Calu3 (cell line): ENCODE data around the gene RARS2. TPM values are rescaled to one million over a fixed set of nuclear protein-coding genes. Genes with fewer than 3 reads are reported as not detected.
"Not testable (repeated sequence)": the region's sequence is repeated elsewhere in the genome, so short reads cannot be mapped to it uniquely, and the experiment has no call there.

Experiments used
- BruUV-seq: library from RNA; stranded (reverse); fragments of 400-500 nt; replicated peaks from 2 replicates; lab custom pipeline; 2021; lab: Mats Ljungman, UMichigan
- CTCF ChIA-PET: fragments of 300-600 bp; sonication (Branson Sonifier 250); formaldehyde crosslinking; loops from one replicate; lab custom pipeline; 2022; ENCODE audit warnings: antibody characterized with exemption; lab: Charles Lee
- DNase-seq: peaks from one replicate; pipeline ENCODE4 v3.0.0; 2022
- H3K27ac Mint-ChIP-seq: one replicate; pipeline ENCODE4 v1.8.0; 2022; ENCODE audit warnings: mixed read lengths; ENCODE audit not compliant: unreplicated experiment
- H3K27me3 Mint-ChIP-seq: one replicate; pipeline ENCODE4 v1.8.0; 2022; ENCODE audit warnings: mixed read lengths; ENCODE audit not compliant: unreplicated experiment
- H3K36me3 Mint-ChIP-seq: one replicate; pipeline ENCODE4 v1.8.0; 2022; ENCODE audit warnings: mild to moderate bottlenecking, moderate library complexity, mixed read lengths; ENCODE audit not compliant: insufficient read depth, unreplicated experiment
- H3K4me1 Mint-ChIP-seq: one replicate; pipeline ENCODE4 v1.8.0; 2022; ENCODE audit warnings: mild to moderate bottlenecking, low read depth, mixed read lengths; ENCODE audit not compliant: unreplicated experiment
- H3K4me3 Mint-ChIP-seq: one replicate; pipeline ENCODE4 v1.8.0; 2022; ENCODE audit warnings: mild to moderate bottlenecking, low read depth, moderate library complexity, mixed read lengths; ENCODE audit not compliant: unreplicated experiment
- H3K9me3 Mint-ChIP-seq: one replicate; pipeline ENCODE4 v1.8.0; 2022; ENCODE audit warnings: low read depth, mixed read lengths; ENCODE audit not compliant: unreplicated experiment
- CTCF ChIP-seq: fragments of 200-600 bp; IDR thresholded peaks from one replicate; pipeline ENCODE4 v1.8.0; 2022; ENCODE audit warnings: antibody characterized with exemption; ENCODE audit not compliant: unreplicated experiment
- intact Hi-C: fragments of 100-400 bp; cut with micrococcal nuclease; formaldehyde crosslinking; loops from one replicate; pipeline ENCODE4 v1.10.0; 2022; ENCODE audit not compliant: unreplicated experiment
- total RNA-seq: library from RNA; stranded (reverse); gene quantifications from 2 replicates; pipeline ENCODE4 v1.2.3, GENCODE V29; 2022

Gene RARS2
- total RNA-seq, 1 experiment from 2014 or later = 24.4 TPM

GRCh38 chr6:87498048-87498447, 91.7 kb downstream of the RARS2 start:
- Mint-ChIP-seq H3K9me3 (no peaks in the 10 kb centered on the region), H3K4me1 (no peaks in the 10 kb centered on the region), H3K36me3 (peaks cover 2% of the 10 kb centered on the region), H3K4me3 (no peak overlapping the region), H3K27ac (no peak overlapping the region), H3K27me3 (no peaks in the 10 kb centered on the region)
- DNase-seq = no peak
- BruUV-seq = no TSS peak
- TF ChIP-seq CTCF = no peak
- CTCF ChIA-PET = no interaction called here
- intact Hi-C loops = no loop called here

- intact Hi-C loops = no loop called here
- no peaks in the 10 kb centered on the region for H3K4me1 Mint-ChIP-seq
- no peak for TF ChIP-seq CTCF
- no peaks in the 10 kb centered on the region for H3K9me3 Mint-ChIP-seq
- no peak for DNase-seq
- H3K4me3 Mint-ChIP-seq = no peak overlapping the region
- CTCF ChIA-PET = no interaction called here
- BruUV-seq = no TSS peak
- no peaks in the 10 kb centered on the region for H3K27me3 Mint-ChIP-seq
- no peak overlapping the region for H3K27ac Mint-ChIP-seq
- no peaks in the 10 kb centered on the region for H3K36me3 Mint-ChIP-seq
These were observed 94.9 kb downstream of the RARS2 start for GRCh38 chr6:87494761-87495422.

GRCh38 chr6:87489326-87489725, 100.5 kb downstream of the RARS2 start:
- H3K27ac Mint-ChIP-seq, H3K27me3 Mint-ChIP-seq, DNase-seq, H3K36me3 Mint-ChIP-seq, H3K4me3 Mint-ChIP-seq, H3K4me1 Mint-ChIP-seq, intact Hi-C loops, BruUV-seq, H3K9me3 Mint-ChIP-seq: not testable (repeated sequence)
- CTCF ChIA-PET = interaction anchor here (0.7 to 1.4 kb wide), 3 partner anchors 65 to 306 kb away, joined by 3 to 6 read pairs (median 5); no protein-coding TSS in a partner anchor

- CTCF ChIA-PET = no interaction called here
- no peak overlapping the region for H3K27ac Mint-ChIP-seq
- H3K4me1 Mint-ChIP-seq = no peaks in the 10 kb centered on the region
- peaks cover 11% of the 10 kb centered on the region for H3K9me3 Mint-ChIP-seq
- no peak for TF ChIP-seq CTCF
- no TSS peak for BruUV-seq
- intact Hi-C loops = no loop called here
- no peaks in the 10 kb centered on the region for H3K27me3 Mint-ChIP-seq
- no peak for DNase-seq
- no peak overlapping the region for H3K4me3 Mint-ChIP-seq
- H3K36me3 Mint-ChIP-seq = no peaks in the 10 kb centered on the region
These were observed 102.2 kb downstream of the RARS2 start for GRCh38 chr6:87487555-87487954.

GRCh38 chr6:87484491-87484890, 105.3 kb downstream of the RARS2 start:
- no peak for TF ChIP-seq CTCF
- H3K4me1 Mint-ChIP-seq = no peaks in the 10 kb centered on the region
- no TSS peak for BruUV-seq
- H3K27me3 Mint-ChIP-seq = no peaks in the 10 kb centered on the region
- no peak overlapping the region for H3K27ac Mint-ChIP-seq
- intact Hi-C loops = no loop called here
- no peak overlapping the region for H3K4me3 Mint-ChIP-seq
- no peak for DNase-seq
- no peaks in the 10 kb centered on the region for H3K36me3 Mint-ChIP-seq
- H3K9me3 Mint-ChIP-seq = peaks cover 11% of the 10 kb centered on the region
- CTCF ChIA-PET = no interaction called here
